Activated CD4-positive, alpha-beta T cell treated with anti-CD3 and anti-CD28 coated beads, Interleukin-2, Interleukin-4, amounts not matched to agents 100 ng/mL and 50 ng/mL, durations not matched to agents 16 hours and 8 hours (primary cell): ENCODE data around the gene CHRNB1.
"Not testable (repeated sequence)": the region's sequence is repeated elsewhere in the genome, so short reads cannot be mapped to it uniquely, and the experiment has no call there.

Experiments
- DNase-seq: peaks from one replicate; pipeline ENCODE4 v3.0.0-alpha.2; 2020; ENCODE audit warnings: low spot score

Gene CHRNB1

GRCh38 chr17:7467498-7467897, 22.6 kb downstream of the CHRNB1 start:
- DNase-seq = no peak

- no peak for DNase-seq
These were observed 23.4 kb downstream of the CHRNB1 start for GRCh38 chr17:7468290-7468689.

DNA sequence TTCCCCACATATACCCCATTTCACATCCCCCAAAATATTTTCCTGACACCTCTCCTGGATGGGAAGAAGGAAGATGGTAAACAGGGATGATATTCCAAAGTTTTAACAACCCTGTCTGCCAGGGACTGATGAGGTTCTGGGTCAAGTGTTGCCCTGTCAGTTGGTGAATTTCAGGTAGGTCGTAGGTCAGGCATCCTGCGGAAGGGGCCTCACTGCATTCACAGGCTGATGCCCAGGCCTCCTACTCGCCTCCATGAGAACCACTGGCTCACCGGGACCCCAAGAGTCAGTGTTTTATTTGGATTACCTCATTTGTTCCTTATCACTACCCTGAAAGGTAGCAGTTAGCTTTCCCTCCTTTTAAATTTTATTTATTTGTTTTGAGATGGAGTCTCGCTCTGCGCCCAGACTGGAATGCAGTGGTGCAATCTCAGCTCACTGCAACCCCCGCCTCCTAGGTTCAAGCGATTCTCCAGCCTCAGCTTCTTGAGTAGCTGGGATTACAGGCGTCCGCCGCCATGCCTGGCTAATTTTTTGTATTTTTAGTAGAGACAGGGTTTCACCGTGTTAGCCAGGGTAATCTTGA, 24.0 kb downstream of the CHRNB1 start:
- no peak for DNase-seq

GRCh38 chr17:7469843-7470242, 25.0 kb downstream of the CHRNB1 start:
- not testable (repeated sequence) for DNase-seq

GRCh38 chr17:7470457-7470973, 25.7 kb downstream of the CHRNB1 start:
- DNase-seq = not testable (repeated sequence)

- no peak for DNase-seq
These were observed 26.9 kb downstream of the CHRNB1 start for GRCh38 chr17:7471729-7472128.

- DNase-seq = not testable (repeated sequence)
These were observed 29.9 kb downstream of the CHRNB1 start for GRCh38 chr17:7474767-7475166.

DNA sequence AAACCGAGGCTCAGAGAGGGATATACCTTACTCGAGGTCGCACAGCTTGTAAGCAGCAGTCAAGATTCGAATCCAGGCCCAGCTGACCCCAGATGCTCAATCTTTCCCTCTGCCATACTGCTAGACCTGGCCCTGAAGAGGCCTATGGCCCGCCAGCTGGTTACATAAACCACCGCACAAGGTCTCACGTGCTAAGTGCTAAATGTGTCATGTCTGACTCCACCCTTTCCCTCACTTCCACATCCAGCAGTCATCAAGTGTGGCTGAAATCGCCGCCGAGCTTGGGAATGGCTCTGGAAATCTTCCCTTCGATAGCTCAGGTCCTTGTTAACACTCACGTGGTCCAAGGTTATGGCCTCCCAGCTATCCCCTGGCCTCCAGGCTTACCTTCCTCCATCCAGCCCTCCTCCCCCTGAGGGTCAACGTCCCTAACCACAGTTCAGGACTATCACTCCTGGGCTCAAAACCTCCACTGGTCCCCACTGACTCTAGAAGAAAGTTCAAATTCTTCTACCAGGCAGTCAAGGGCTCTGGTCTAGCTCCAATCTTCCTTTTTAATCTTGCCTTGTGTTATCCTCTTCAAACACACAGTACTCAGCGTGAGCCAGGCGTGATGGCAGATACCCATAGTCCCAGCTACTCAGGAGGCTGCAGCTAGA, 31.0 kb downstream of the CHRNB1 start:
- DNase-seq = no peak

DNA sequence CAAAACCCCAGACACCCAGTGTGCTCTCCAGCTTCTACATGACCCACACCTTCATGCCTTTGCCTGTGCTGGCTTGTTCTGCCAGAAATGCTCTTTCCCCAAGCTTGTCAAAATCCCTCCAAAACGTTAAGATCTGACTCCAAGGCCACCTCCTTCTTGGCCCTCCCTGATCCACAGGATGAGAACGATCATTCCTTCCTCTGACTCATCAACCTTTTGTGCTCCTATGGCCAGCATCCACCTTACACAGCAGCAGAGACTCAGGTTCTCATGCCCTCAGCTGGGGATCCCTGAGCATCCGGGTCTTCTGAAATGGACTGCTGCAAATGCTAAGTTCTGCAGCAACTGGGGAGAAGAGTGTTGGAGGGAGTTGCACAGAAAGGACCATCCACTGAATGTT, 31.6 kb downstream of the CHRNB1 start:
- DNase-seq = no peak

DNA sequence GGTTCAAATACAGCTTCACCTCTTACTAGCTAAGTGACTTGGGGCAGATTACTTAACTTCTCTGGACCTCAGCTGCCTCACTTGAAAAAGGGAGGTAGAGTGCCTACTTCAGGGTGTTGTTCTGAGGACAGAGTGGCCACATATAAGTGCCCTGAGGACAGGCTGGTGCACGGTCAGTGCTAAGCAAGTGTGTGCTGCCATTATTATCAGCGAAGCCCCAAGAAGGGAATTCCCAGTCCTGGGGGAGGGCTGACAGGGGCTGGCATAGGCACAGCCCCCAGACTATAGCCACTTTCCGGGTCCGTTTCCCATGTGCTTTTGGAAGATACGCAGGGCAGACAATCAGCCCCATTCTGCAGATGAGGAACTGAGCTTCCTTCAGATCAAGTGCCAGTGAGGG, 32.1 kb downstream of the CHRNB1 start:
- DNase-seq = no peak

DNA sequence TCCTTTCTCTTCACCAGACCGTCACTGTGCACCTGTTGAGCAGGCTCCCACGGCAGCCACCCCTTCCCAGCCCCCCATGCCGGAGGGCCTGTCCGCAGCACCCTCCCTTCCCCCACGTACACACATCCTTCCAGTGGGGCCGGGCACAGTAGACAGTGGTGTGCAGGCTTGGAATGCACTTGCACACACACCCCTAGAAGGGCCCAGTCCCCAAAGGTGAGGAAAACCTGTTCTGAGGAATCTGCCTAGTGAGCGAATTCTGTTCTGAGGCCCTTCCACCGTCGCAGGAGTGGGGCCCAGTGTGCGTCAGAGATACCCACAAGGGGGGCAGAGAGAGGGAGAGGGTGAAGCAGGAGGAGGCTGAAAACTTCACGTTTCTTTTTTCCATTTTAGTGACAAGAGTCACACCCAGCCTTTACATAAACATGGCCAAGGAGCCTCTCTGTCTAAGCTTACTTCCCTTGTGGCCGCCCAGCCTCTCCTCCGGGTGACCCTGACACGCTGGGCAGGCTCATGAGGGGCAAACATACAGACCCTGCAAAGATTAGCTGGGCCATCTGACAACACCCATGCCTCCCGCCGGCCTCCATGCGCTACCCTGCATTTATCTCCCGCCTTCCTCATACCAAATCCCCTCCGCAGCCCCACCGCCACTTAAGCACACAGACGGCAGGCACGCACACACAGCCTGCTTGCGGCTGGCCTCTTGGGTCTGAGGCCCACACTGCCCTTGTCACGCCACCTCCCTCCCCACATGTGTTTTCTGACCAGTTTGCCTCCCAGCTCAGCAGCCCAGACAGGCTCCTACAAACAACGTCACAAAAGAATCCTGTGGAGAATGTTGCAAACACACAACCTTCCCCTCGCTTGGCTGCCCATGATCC, 32.8 kb downstream of the CHRNB1 start:
- DNase-seq = no peak

GRCh38 chr17:7478276-7479212, 33.7 kb downstream of the CHRNB1 start:
- DNase-seq = peak; percentile 31

DNA sequence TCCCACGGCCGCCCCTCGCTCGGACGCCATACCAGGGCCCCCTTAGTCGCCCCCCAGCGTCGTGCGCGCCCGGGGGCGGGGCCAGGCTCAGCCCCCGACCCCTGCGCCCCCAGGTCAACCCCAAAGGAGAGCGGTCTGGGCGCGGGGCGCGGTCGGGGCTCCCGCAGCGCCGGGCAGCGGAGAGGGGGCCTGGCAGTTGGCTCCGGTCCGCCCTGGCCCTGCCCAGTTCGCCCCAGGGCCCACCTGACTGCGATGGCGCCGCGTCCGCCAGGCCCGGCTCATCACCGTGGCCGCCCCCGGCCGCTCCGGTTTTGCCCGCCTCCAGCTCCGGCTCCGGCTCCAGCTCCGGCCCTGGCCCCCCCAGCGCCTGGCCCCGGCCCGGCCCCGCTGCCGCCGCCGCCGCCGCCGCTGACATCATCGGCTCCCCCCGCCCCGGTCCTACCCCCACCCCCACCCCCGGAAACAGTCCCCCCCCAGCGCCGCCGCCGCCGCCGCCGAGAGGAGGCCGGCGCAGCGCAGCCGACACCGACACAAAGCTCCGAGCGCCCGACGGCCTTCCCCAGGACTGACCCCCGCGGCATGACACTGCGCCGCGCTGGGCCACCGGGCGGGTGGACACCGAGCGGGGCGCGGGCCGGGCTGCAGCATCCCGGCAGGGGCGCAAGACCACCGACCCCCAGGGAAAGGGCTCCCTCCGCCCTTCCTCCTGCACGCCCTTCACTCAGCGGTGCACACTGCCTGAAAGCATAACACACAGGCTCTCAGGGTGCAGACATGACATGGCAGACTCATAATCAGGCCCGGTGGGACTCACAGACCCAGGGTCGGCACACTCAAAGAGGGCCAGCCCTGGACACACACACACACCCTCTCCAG, 34.6 kb downstream of the CHRNB1 start, which contains the start of gene ZBTB4:
Gene ZBTB4, minus strand, starts transcription at position 419 of the 876 bp plus-strand sequence. CDS start 12,830 bp downstream, outside the sequence.
- peak; percentile 34 for DNase-seq

GRCh38 chr17:7480089-7480384, 35.2 kb downstream of the CHRNB1 start:
- no peak for DNase-seq

- not testable (repeated sequence) for DNase-seq
These were observed 36.4 kb downstream of the CHRNB1 start, which contains the start of gene SLC35G6 for GRCh38 chr17:7481275-7481674. Gene SLC35G6, plus strand, starts transcription at chr17:7481446. Its CDS starts 71 bp downstream, at chr17:7481517.

- not testable (repeated sequence) for DNase-seq
These were observed 37.2 kb downstream of the CHRNB1 start for GRCh38 chr17:7481842-7482741.

DNA sequence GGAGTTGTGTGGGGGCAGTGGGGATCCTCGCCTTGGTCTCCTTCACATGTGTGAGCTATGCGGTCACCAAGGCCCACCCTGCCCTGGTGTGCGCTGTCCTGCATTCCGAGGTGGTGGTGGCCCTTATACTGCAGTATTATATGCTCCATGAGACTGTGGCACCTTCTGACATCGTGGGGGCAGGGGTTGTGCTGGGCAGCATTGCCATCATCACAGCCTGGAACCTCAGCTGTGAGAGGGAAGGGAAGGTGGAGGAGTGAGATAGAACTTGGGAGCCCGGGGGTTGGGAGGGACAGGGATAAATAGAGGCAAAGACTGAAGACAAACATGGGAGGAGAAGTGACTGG, 37.9 kb downstream of the CHRNB1 start:
- not testable (repeated sequence) for DNase-seq

DNA sequence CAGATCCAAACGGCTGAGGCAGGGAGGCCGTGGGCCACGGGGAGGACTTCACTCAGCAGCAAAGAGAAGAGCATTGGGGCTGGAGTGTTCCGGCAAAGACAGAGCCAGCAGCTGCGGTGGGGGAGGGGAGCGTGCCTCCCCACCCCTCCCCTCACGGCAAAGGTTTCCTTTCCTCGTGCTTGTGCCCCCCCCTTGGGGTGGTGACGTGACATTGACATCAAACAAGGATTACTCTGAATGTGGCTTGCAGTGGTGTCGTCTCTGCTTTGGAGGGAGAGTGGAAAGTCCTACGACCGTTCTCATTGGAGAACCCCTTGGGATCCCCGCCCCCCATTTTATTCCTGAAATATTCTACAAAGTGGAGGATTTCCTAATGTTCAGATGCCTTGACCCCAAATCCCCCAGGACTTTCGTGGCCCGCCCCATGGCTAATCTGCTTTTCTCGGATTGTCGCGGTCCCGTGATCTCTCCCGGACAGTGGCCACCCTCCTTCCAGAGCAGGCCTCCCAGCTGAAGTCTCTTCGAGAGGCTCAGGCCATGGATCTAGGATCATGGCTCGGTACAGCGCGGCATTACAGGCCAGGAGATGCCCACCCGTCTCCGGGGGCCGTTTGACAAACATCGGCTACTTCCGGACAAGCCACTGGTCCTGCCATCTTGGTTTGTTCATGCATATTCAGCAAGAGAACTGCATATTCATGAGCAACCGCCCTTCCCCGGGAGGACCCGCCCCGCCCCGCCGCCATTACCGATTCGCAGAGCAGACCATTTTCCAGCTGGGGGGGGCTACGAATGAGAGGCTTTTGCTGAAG, 38.6 kb downstream of the CHRNB1 start:
- DNase-seq = peak; percentile 94
